Neuronal stem cell (in vitro differentiated cells): ENCODE results near the gene GPA33.
A peak's percentile ranks its signal among the peaks of the same experiment; 100 is the strongest.

Experiments
- DNase-seq: peaks from one replicate; pipeline ENCODE4 v3.0.0-alpha.2; 2013; ENCODE audit warnings: low spot score
- H2AFZ ChIP-seq: one replicate; pipeline ENCODE4 v1.6.1; 2013; ENCODE audit warnings: mild to moderate bottlenecking, low read length, inconsistent platforms
- H2AK5ac ChIP-seq: 2 replicates; pipeline ENCODE4 v1.6.1; 2013; ENCODE audit warnings: low read depth, mild to moderate bottlenecking, inconsistent platforms, low read length, moderate library complexity, mixed read lengths
- H2BK120ac ChIP-seq: 2 replicates; pipeline ENCODE4 v1.6.1; 2013; ENCODE audit warnings: low read depth, mild to moderate bottlenecking, inconsistent platforms, low read length, moderate library complexity, mixed read lengths
- H2BK12ac ChIP-seq: one replicate; pipeline ENCODE4 v1.6.1; 2013; ENCODE audit warnings: low read length, inconsistent platforms
- H2BK15ac ChIP-seq: 2 replicates; pipeline ENCODE4 v1.6.1; 2013; ENCODE audit warnings: mild to moderate bottlenecking, low read length, inconsistent platforms, mixed read lengths
- H2BK5ac ChIP-seq: one replicate; pipeline ENCODE4 v1.6.1; 2013; ENCODE audit warnings: inconsistent platforms, mild to moderate bottlenecking, low read length, moderate library complexity
- H3K14ac ChIP-seq: one replicate; pipeline ENCODE4 v1.6.1; 2013; ENCODE audit warnings: low read length, inconsistent platforms
- H3K18ac ChIP-seq: 2 replicates; pipeline ENCODE4 v1.6.1; 2013; ENCODE audit warnings: low read length, inconsistent platforms
- H3K23ac ChIP-seq: 2 replicates; pipeline ENCODE4 v1.6.1; 2013; ENCODE audit warnings: low read depth, mild to moderate bottlenecking, mixed read lengths, low read length, inconsistent platforms; ENCODE audit not compliant: poor library complexity
- H3K27ac ChIP-seq: replicated peaks from 3 replicates; pipeline ENCODE4 v1.5.1; 2013; ENCODE audit warnings: low read length, inconsistent platforms
- H3K27me3 ChIP-seq, 3 experiments: 2 replicates each; pipeline ENCODE4 v1.6.1; 2013; ENCODE audit warnings: low read length in 3 of 3, mild to moderate bottlenecking in 2 of 3, inconsistent platforms in 1 of 3, low read depth in 1 of 3, mixed read lengths in 1 of 3, moderate library complexity in 1 of 3; ENCODE audit not compliant: control insufficient read depth in 3 of 3, insufficient read depth in 3 of 3
- H3K36me3 ChIP-seq, 2 donors: replicated peaks in 1 of 2; 2 replicates each; pipeline ENCODE4 v1.6.1; 2013; ENCODE audit warnings: low read length in 2 of 2; ENCODE audit not compliant: control insufficient read depth in 2 of 2, insufficient read depth in 2 of 2
- H3K4ac ChIP-seq: 2 replicates; pipeline ENCODE4 v1.6.1; 2013; ENCODE audit warnings: inconsistent platforms, mild to moderate bottlenecking, low read length, moderate library complexity
- H3K4me1 ChIP-seq, 2 donors: 1 replicate in 1 of 2; 2 replicates in 1 of 2; pipeline ENCODE4 v1.6.1; 2013; ENCODE audit warnings: low read length in 2 of 2, low read depth in 1 of 2; ENCODE audit not compliant: control insufficient read depth in 2 of 2, insufficient read depth in 1 of 2
- H3K4me2 ChIP-seq: one replicate; pipeline ENCODE4 v1.6.1; 2013; ENCODE audit warnings: mild to moderate bottlenecking, low read length, inconsistent platforms; ENCODE audit not compliant: insufficient read depth, poor library complexity, severe bottlenecking
- H3K4me3 ChIP-seq, 2 donors: 2 replicates each; pipeline ENCODE4 v1.5.1; 2013; ENCODE audit warnings: low read length in 2 of 2, mild to moderate bottlenecking in 2 of 2, inconsistent platforms in 1 of 2, moderate library complexity in 1 of 2
- H3K79me1 ChIP-seq: one replicate; pipeline ENCODE4 v1.6.1; 2013; ENCODE audit warnings: low read depth, mild to moderate bottlenecking, inconsistent platforms, low read length, moderate library complexity
- H3K9ac ChIP-seq: one replicate; pipeline ENCODE4 v1.6.1; 2013; ENCODE audit warnings: mild to moderate bottlenecking, low read depth, low read length, inconsistent platforms; ENCODE audit not compliant: poor library complexity
- H3K9me3 ChIP-seq, 2 donors: replicated peaks in 1 of 2; 2 replicates each; pipeline versions ENCODE3 to v1.6.1; 2013; ENCODE audit warnings: low read length in 2 of 2, mild to moderate bottlenecking in 2 of 2, inconsistent platforms in 1 of 2, low read depth in 1 of 2, mixed read lengths in 1 of 2, moderate library complexity in 1 of 2; ENCODE audit not compliant: control insufficient read depth in 2 of 2, insufficient read depth in 1 of 2
- H4K8ac ChIP-seq: one replicate; pipeline ENCODE4 v1.6.1; 2013; ENCODE audit warnings: low read depth, mild to moderate bottlenecking, inconsistent platforms, low read length, moderate library complexity
- H4K91ac ChIP-seq: one replicate; pipeline ENCODE4 v1.6.1; 2013; ENCODE audit warnings: low read length, low read depth, mild to moderate bottlenecking, inconsistent platforms; ENCODE audit not compliant: poor library complexity
- WGBS, 2 donors: extraction: QIAGEN DNeasy Blood & Tissue Kit; methylation state at CpG; one replicate each; pipeline ENCODE4 v1.1.7; 2013; ENCODE audit warnings: missing lambda C conversion rate in 2 of 2, mixed read lengths in 1 of 2; ENCODE audit not compliant: insufficient read length in 2 of 2, insufficient replicate concordance in 1 of 2; ENCODE audit errors: extremely low coverage in 2 of 2; 5-methylcytosine and 5-hydroxymethylcytosine counted together

GPA33 gene

DNA sequence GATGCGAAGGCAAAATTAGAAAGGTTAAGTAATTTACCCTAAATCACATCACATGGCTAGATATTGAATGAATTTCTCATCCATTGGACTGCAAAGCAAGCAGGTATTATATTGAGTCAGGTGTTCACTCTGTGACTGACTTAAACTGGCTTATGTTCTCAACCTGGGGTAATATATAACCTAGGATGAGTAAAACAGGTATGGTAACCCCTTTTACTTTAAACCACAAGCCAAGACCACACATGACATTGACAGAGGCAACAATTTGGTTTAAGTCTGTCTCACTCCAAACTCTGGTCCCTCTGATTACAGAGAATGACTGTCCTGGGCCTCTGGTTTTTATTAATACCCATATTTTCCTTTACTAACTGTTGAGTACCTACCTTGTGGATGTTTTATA, 67.8 kb downstream of the GPA33 start:
- H3K27ac ChIP-seq = no peak overlapping the region
- no peak overlapping the region for H3K4ac ChIP-seq
- no peak overlapping the region for H4K8ac ChIP-seq
- no peak overlapping the region for H2AK5ac ChIP-seq
- H2BK120ac ChIP-seq = no peak overlapping the region
- no peak overlapping the region for H4K91ac ChIP-seq
- no CpG with 5 or more reads among the region's 1 CpG for WGBS, 2 donors
- no peaks in the 10 kb centered on the region for H3K79me1 ChIP-seq
- no peak overlapping the region for H3K4me3 ChIP-seq
- no peak overlapping the region for H2BK15ac ChIP-seq
- H3K4me2 ChIP-seq = no peak overlapping the region
- no peak overlapping the region for H3K18ac ChIP-seq
- H2BK5ac ChIP-seq = no peak overlapping the region
- DNase-seq = no peak
- no peak overlapping the region for H2BK12ac ChIP-seq
- no peaks in the 10 kb centered on the region for H3K36me3 ChIP-seq
- no peaks in the 10 kb centered on the region for H3K9me3 ChIP-seq
- no peak overlapping the region for H3K14ac ChIP-seq
- H2AFZ ChIP-seq = no peak overlapping the region
- no peaks in the 10 kb centered on the region for H3K27me3 ChIP-seq
- peaks cover 0 to 1% of the 10 kb centered on the region in 2 donors for H3K4me1 ChIP-seq
- H3K9ac ChIP-seq = no peak overlapping the region
- no peak overlapping the region for H3K23ac ChIP-seq

DNA sequence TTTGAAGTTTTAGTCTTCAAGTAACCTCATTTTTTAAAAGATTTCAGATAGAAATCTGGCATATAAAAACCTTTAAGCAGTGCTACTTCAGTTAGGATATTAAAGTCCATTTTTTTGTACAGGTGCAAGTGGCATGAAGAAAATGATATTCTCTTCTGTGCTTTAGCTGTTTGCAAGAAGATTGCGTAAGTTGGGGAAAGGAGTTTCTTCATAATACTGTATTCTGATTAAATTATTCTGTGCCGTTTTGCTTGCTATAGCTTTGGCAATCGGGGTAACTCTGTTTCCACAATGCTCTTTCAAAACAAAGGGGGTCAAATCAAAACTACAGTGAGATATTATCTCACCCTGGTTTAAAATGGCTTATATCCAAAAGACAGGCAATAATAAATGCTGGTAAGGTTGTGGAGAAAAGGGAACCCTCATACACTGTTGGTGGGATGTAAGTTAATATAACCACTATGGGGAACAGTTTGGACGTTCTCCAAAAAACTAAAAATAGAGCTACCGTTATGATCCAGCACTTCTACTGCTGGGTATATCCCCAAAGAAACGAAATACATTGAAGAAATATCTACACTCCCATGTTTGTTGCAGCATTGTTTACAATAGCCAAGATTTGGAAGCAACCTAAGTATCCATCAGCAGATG, 74.0 kb downstream of the GPA33 start:
- Histone ChIP-seq H2BK5ac (no peak overlapping the region), H3K14ac (no peak overlapping the region), H4K8ac (no peak overlapping the region), H3K18ac (no peak overlapping the region), H3K27me3 (no peaks in the 10 kb centered on the region), H3K9ac (no peak overlapping the region), H3K36me3 (no peaks in the 10 kb centered on the region), H3K9me3 (peaks cover 0 to 2% of the 10 kb centered on the region in 2 donors), H3K4me1 (peaks cover 0 to 3% of the 10 kb centered on the region in 2 donors), H3K4me2 (no peak overlapping the region), H2AK5ac (no peak overlapping the region), H3K23ac (no peak overlapping the region), H2AFZ (no peak overlapping the region), H2BK120ac (no peak overlapping the region), H3K4ac (no peak overlapping the region), H3K4me3 (no peak overlapping the region), H2BK12ac (no peak overlapping the region), H2BK15ac (no peak overlapping the region), H3K79me1 (no peaks in the 10 kb centered on the region), H3K27ac (no peak overlapping the region), H4K91ac (no peak overlapping the region)
- DNase-seq = no peak
- WGBS, 2 donors = no CpG with 5 or more reads among the region's 6 CpGs

DNA sequence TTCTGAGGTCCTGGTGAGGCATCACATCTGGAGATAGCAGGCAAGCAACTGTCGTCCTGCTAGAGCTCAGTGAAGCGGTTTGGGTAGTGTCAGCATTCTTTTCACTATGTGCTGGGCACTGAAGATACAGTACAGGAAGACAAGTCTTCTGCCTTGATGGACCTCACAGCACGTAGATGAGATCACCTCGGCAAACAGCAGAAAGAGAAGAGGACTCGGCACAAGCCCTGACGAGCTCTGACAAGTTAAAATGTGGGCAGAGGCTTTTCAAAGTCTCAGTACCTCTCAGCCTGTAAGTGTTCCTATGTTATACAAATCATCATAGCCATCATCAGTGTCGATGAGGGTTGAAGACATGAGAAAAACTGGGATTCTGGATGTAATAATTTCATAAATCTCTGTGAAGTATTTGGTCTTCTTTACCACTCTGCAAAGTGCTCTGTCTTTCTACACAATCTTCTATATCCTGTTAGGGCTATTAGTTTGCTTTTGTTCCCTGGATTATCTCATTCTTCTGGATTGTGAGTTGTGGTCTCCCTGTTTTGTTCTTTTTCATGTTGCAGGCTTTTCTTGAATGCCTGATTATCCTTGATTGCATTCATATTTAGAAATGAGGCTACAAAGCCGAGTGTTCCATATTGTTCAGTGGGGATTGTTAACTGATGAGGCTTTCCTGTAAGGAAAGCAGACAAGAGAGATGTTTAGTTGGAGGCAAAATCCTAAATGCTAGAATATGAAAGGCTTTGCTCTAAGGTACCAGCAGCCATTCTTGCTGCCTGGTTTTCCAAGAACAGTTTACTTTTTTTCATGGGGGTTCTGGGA, 76.9 kb downstream of the GPA33 start:
- no peak overlapping the region for H2BK5ac ChIP-seq
- no peaks in the 10 kb centered on the region for H3K79me1 ChIP-seq
- no peaks in the 10 kb centered on the region for H3K36me3 ChIP-seq
- H2BK12ac ChIP-seq = no peak overlapping the region
- H3K9ac ChIP-seq = no peak overlapping the region
- no peak overlapping the region for H3K4me2 ChIP-seq
- no peak overlapping the region for H2AK5ac ChIP-seq
- no peak overlapping the region for H4K8ac ChIP-seq
- DNase-seq = no peak
- peaks cover 0 to 2% of the 10 kb centered on the region in 2 donors for H3K9me3 ChIP-seq
- H3K18ac ChIP-seq = no peak overlapping the region
- no peaks in the 10 kb centered on the region for H3K27me3 ChIP-seq
- H3K27ac ChIP-seq = no peak overlapping the region
- H3K23ac ChIP-seq = peak overlapping the region; percentile 17
- peak overlapping the region; percentile 94 for H2BK15ac ChIP-seq
- no peak overlapping the region for H3K14ac ChIP-seq
- no CpG with 5 or more reads among the region's 8 CpGs for WGBS, 2 donors
- no peak overlapping the region for H4K91ac ChIP-seq
- peak overlapping the region; percentile 55 for H2AFZ ChIP-seq
- no peak overlapping the region for H2BK120ac ChIP-seq
- no peak overlapping the region for H3K4ac ChIP-seq
- no peak overlapping the region for H3K4me3 ChIP-seq
- peaks cover 0 to 3% of the 10 kb centered on the region in 2 donors for H3K4me1 ChIP-seq

DNA sequence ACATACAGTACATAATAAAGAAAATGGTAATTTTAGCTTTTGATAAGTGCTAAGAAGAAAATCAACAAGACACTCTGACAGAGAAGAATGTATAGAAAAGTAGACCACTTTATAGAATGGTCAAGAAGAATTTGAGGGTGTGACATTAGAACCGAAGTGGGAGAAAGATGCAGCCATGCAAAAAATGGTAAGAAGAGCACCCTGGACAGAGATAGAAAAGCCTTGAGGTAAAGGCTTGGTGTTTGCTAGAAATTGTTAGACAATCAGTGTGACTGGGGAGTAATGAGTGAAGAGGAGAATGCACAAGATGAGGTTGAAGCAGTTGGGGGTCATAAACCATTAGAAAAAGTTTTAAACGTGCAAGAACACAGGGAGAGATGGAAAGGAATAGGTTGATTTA, 77.6 kb downstream of the GPA33 start:
- no peak for DNase-seq
- H3K4ac ChIP-seq = no peak overlapping the region
- no peak overlapping the region for H3K23ac ChIP-seq
- no peak overlapping the region for H3K27ac ChIP-seq
- H2AFZ ChIP-seq = no peak overlapping the region
- H2AK5ac ChIP-seq = no peak overlapping the region
- no peak overlapping the region for H2BK15ac ChIP-seq
- H3K4me2 ChIP-seq = no peak overlapping the region
- H4K91ac ChIP-seq = no peak overlapping the region
- no peaks in the 10 kb centered on the region for H3K36me3 ChIP-seq
- no peaks in the 10 kb centered on the region for H3K79me1 ChIP-seq
- H3K4me1 ChIP-seq = peaks cover 0 to 2% of the 10 kb centered on the region in 2 donors
- no peaks in the 10 kb centered on the region for H3K27me3 ChIP-seq
- H3K9ac ChIP-seq = no peak overlapping the region
- H2BK12ac ChIP-seq = no peak overlapping the region
- no peak overlapping the region for H3K14ac ChIP-seq
- no CpG with 5 or more reads among the region's 2 CpGs for WGBS, 2 donors
- no peak overlapping the region for H4K8ac ChIP-seq
- H3K9me3 ChIP-seq = peaks cover 0 to 2% of the 10 kb centered on the region in 2 donors
- H3K4me3 ChIP-seq = no peak overlapping the region
- no peak overlapping the region for H2BK5ac ChIP-seq
- H3K18ac ChIP-seq = no peak overlapping the region
- H2BK120ac ChIP-seq = no peak overlapping the region
